Mammary epithelial cell (primary cell): ENCODE data around the gene MAP4K3.

Source experiments
- CTCF ChIP-seq, 2 donors: IDR thresholded peaks in 1 of 2; conservative IDR thresholded peaks in 1 of 2; 2 replicates each; pipeline ENCODE4 v1.5.1; 2011 to 2012; ENCODE audit warnings: inconsistent platforms in 2 of 2, low read length in 2 of 2, mild to moderate bottlenecking in 2 of 2, control low read depth in 1 of 2, low read depth in 1 of 2; ENCODE audit not compliant: insufficient read depth in 1 of 2; ENCODE audit errors: extremely low read depth in 1 of 2
- EZH2 ChIP-seq: IDR thresholded peaks from 2 replicates; pipeline ENCODE4 v1.6.1; 2012; ENCODE audit warnings: low read length, inconsistent platforms, borderline replicate concordance

- TF ChIP-seq CTCF (conservative IDR thresholded peaks at IDR 0.05 in 1 of 2, IDR thresholded peaks at IDR 0.05 in 1 of 2; ENCODE audit: extremely low read depth in 1 of 2, insufficient read depth in 1 of 2, low read depth in 1 of 2, low read length in 2 of 2), result no peak
- TF ChIP-seq EZH2, result no peak
Measured at GRCh38 chr2:39435741-39436591, 1.1 kb downstream of the MAP4K3 start.
